HEK293 (cell line): ENCODE data around the gene CNPY1.

Experiments
- CTCF ChIA-PET: fragments of 350-600 bp; formaldehyde crosslinking; extraction: SDS; loops from one replicate; lab custom pipeline; 2021; ENCODE audit warnings: antibody characterized with exemption; lab: Yijun Ruan, JAX
- POLR2A ChIA-PET: fragments of 300-600 bp; formaldehyde crosslinking; extraction: SDS; loops from one replicate; lab custom pipeline; 2020; ENCODE audit warnings: antibody characterized with exemption, inconsistent platforms; lab: Yijun Ruan, JAX
- H3K27ac ChIP-seq: fragments of 200-500 bp; sonication (Bioruptor generic); 2 replicates; pipeline ENCODE4 v1.5.1; 2014; ENCODE audit warnings: low read depth, low read length, control low read depth, inconsistent platforms; ENCODE audit errors: extremely low read depth
- H3K36me3 ChIP-seq, 2 experiments: fragments of 200-500 bp in 1 of 2; sonication (Bioruptor generic) in 1 of 2; 1 replicate in 1 of 2; 2 replicates in 1 of 2; pipeline ENCODE4 v1.5.1; 2014 to 2017; ENCODE audit warnings: inconsistent platforms in 2 of 2, low read length in 2 of 2; ENCODE audit not compliant: control insufficient read depth in 2 of 2, insufficient read depth in 1 of 2
- H3K4me1 ChIP-seq: fragments of 200-500 bp; sonication (Bioruptor generic); 2 replicates; pipeline ENCODE4 v1.5.1; 2014; ENCODE audit warnings: mild to moderate bottlenecking, low read length, inconsistent platforms; ENCODE audit not compliant: control insufficient read depth, insufficient read depth
- H3K4me3 ChIP-seq: 2 replicates; pipeline ENCODE4 v1.5.1; 2011; ENCODE audit warnings: low read depth, mild to moderate bottlenecking, control low read depth, low read length, moderate library complexity
- H3K9me3 ChIP-seq: fragments of 200-500 bp; sonication (Bioruptor generic); 2 replicates; pipeline ENCODE4 v1.5.1; 2014; ENCODE audit warnings: low read depth, low read length, inconsistent platforms; ENCODE audit not compliant: control insufficient read depth, insufficient read depth
- BCL11B ChIP-seq: fragments of 450-650 bp; formaldehyde crosslinking; IDR thresholded peaks from 2 replicates; pipeline ENCODE4 v1.5.1; 2016; ENCODE audit warnings: low read depth, missing biosample characterization, missing genetic modification characterization
- GLI2 ChIP-seq: fragments of 450-650 bp; formaldehyde crosslinking; IDR thresholded peaks from 2 replicates; pipeline ENCODE4; 2017; ENCODE audit warnings: missing biosample characterization, missing genetic modification characterization, low read depth, borderline replicate concordance
- INSM2 ChIP-seq: fragments of 450-650 bp; formaldehyde crosslinking; IDR thresholded peaks from 2 replicates; pipeline ENCODE4 v1.5.1; 2016; ENCODE audit warnings: missing biosample characterization, missing genetic modification characterization
- SCRT2 ChIP-seq: fragments of 450-650 bp; formaldehyde crosslinking; IDR thresholded peaks from 2 replicates; pipeline ENCODE4 v1.5.1; 2016; ENCODE audit warnings: missing biosample characterization, missing genetic modification characterization
- SETDB1 ChIP-seq: IDR thresholded peaks from one replicate; pipeline ENCODE4 v1.6.1; 2017; ENCODE audit warnings: mild to moderate bottlenecking, low read length, moderate library complexity, mixed read lengths; ENCODE audit not compliant: insufficient read length
- ZBTB21 ChIP-seq: fragments of 450-650 bp; formaldehyde crosslinking; IDR thresholded peaks from 2 replicates; pipeline ENCODE4 v1.5.1; 2017; ENCODE audit warnings: missing biosample characterization, missing genetic modification characterization
- ZNF10 ChIP-seq: fragments of 450-650 bp; formaldehyde crosslinking; IDR thresholded peaks from 2 replicates; pipeline ENCODE4 v1.5.1; 2017; ENCODE audit warnings: missing biosample characterization, missing genetic modification characterization
- ZNF335 ChIP-seq: fragments of 450-650 bp; formaldehyde crosslinking; conservative IDR thresholded peaks from 2 replicates; pipeline ENCODE4 v1.5.1; 2016; ENCODE audit warnings: missing biosample characterization, missing genetic modification characterization
- ZNF362 ChIP-seq: fragments of 450-650 bp; formaldehyde crosslinking; IDR thresholded peaks from 2 replicates; pipeline ENCODE4 v1.5.1; 2016; ENCODE audit warnings: missing biosample characterization, missing genetic modification characterization
- ZNF518A ChIP-seq: fragments of 450-650 bp; formaldehyde crosslinking; conservative IDR thresholded peaks from 2 replicates; pipeline ENCODE4 v1.5.1; 2016; ENCODE audit warnings: low read depth, missing biosample characterization, missing genetic modification characterization
- ZNF677 ChIP-seq: fragments of 450-650 bp; IDR thresholded peaks from 2 replicates; pipeline ENCODE4 v1.5.0; 2018; ENCODE audit warnings: missing biosample characterization, mild to moderate bottlenecking, missing genetic modification characterization, moderate library complexity
- ZNF707 ChIP-seq: fragments of 450-650 bp; formaldehyde crosslinking; IDR thresholded peaks from 2 replicates; pipeline ENCODE4 v1.5.1; 2016; ENCODE audit warnings: missing biosample characterization, missing genetic modification characterization

Gene CNPY1

GRCh38 chr7:155491812-155492211, 54.5 kb downstream of the CNPY1 start:
- no peak overlapping the region for H3K27ac ChIP-seq
- no peaks in the 10 kb centered on the region for H3K4me1 ChIP-seq
- no peaks in the 10 kb centered on the region for H3K36me3 ChIP-seq
- TF ChIP-seq ZBTB21 (tag by site-specific recombination) (no peak), ZNF518A (tag by site-specific recombination) (no peak), ZNF707 (tag by site-specific recombination) (no peak), GLI2 (tag by site-specific recombination) (no peak), ZNF10 (tag by site-specific recombination) (no peak), ZNF677 (tag by site-specific recombination) (no peak), BCL11B (tag by site-specific recombination) (no peak)
- TF ChIP-seq, all 188 proteins: peak for 0
- ChIA-PET POLR2A (no interaction called here), CTCF (interaction anchor here (0.7 to 1.4 kb wide), 2 partner anchors 8 to 107 kb away, joined by 3 read pairs; no protein-coding TSS in a partner anchor)
- Histone ChIP-seq H3K4me3 (no peak overlapping the region), H3K9me3 (no peaks in the 10 kb centered on the region)

GRCh38 chr7:155490697-155491628, 55.4 kb downstream of the CNPY1 start:
- H3K36me3 ChIP-seq: no peaks in the 10 kb centered on the region
- H3K4me3 ChIP-seq: no peak overlapping the region
- no peak overlapping the region for H3K27ac ChIP-seq
- TF ChIP-seq ZNF335 (tag by site-specific recombination) (no peak), SCRT2 (tag by site-specific recombination) (no peak), SETDB1 (no peak), ZNF362 (tag by site-specific recombination) (no peak)
- TF ChIP-seq, all 188 proteins: peak for 0
- Histone ChIP-seq H3K4me1 (no peaks in the 10 kb centered on the region), H3K9me3 (no peaks in the 10 kb centered on the region)
- POLR2A ChIA-PET: no interaction called here
- CTCF ChIA-PET: interaction anchor here (0.6 to 0.7 kb wide), 2 partner anchors 9 to 42 kb away, joined by 3 read pairs; no protein-coding TSS in a partner anchor

- CTCF ChIA-PET: interaction anchor here (0.6 to 0.9 kb wide), 2 partner anchors 14 to 43 kb away, joined by 3 to 4 read pairs; no protein-coding TSS in a partner anchor
- Histone ChIP-seq H3K9me3 (no peaks in the 10 kb centered on the region), H3K36me3 (no peaks in the 10 kb centered on the region), H3K4me3 (no peak overlapping the region), H3K27ac (no peak overlapping the region), H3K4me1 (no peaks in the 10 kb centered on the region)
- TF ChIP-seq INSM2 (tag by site-specific recombination): no peak
- POLR2A ChIA-PET: no interaction called here
Observed at GRCh38 chr7:155489862-155490696, 56.3 kb downstream of the CNPY1 start.
